Activated naive CD8-positive, alpha-beta T cell (primary cell): ENCODE measurements around the gene CALHM3.
A peak's percentile ranks its signal among the peaks of the same experiment; 100 is the strongest.

Experiments used
- H3K27ac Mint-ChIP-seq: one replicate; pipeline ENCODE4 v1.8.0; 2021; ENCODE audit warnings: mixed read lengths
- H3K27me3 Mint-ChIP-seq: one replicate; pipeline ENCODE4 v1.8.0; 2021; ENCODE audit warnings: mixed read lengths
- H3K36me3 Mint-ChIP-seq: one replicate; pipeline ENCODE4 v1.8.0; 2021; ENCODE audit warnings: mixed read lengths
- H3K4me1 Mint-ChIP-seq: one replicate; pipeline ENCODE4 v1.8.0; 2021; ENCODE audit warnings: low read depth, mixed read lengths
- H3K4me3 Mint-ChIP-seq: one replicate; pipeline ENCODE4 v1.8.0; 2021; ENCODE audit warnings: mild to moderate bottlenecking, mixed read lengths
- H3K9me3 Mint-ChIP-seq: one replicate; pipeline ENCODE4 v1.8.0; 2021; ENCODE audit warnings: low read depth, mixed read lengths

Gene CALHM3

DNA sequence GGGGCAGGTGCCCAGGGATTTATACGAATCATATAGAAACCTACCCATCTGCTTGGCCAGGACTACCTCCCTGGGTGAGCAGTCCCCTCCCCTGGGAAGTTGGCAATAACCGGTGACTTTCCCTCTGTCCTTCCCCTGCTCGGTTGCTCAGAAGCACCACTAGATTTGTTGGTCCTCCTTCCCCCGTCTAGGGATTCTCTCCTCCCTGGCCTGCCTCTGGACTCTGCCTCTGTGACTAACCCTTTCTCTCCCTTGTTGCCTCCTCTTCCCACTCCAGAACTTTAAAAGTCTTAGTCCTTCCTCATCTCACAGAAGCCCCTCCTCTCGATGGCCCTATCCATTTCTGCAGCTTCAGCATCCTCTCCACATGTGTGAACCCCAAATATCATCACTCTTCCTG lies 9.8 kb downstream of the CALHM3 start:
- H3K36me3 Mint-ChIP-seq, result no peaks in the 10 kb centered on the region
- no peaks in the 10 kb centered on the region for H3K9me3 Mint-ChIP-seq
- H3K4me1 Mint-ChIP-seq, result peaks cover 38% of the 10 kb centered on the region
- H3K27ac Mint-ChIP-seq, result no peak overlapping the region
- H3K4me3 Mint-ChIP-seq, result no peak overlapping the region
- no peaks in the 10 kb centered on the region for H3K27me3 Mint-ChIP-seq

DNA sequence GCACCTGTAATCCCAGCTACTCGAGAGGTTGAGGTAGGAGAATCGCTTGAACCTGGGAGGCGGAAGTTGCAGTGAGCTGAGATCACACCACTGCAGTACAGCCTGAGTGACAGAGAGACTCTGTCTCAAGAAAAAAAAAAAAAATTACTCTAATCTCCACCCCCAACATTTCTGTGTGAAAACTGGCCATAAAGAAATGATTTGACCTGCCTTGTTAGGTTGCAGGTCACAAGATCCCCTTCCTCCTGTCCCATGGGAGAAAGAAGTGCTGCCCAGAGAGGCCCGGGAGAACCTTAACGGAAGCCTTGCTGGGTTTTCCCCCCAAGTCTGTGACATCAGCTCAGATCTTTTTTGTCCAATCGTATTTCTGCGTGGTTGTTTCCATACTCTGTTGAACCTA lies 11.6 kb downstream of the CALHM3 start:
- peaks cover 35% of the 10 kb centered on the region for H3K4me1 Mint-ChIP-seq
- no peaks in the 10 kb centered on the region for H3K36me3 Mint-ChIP-seq
- H3K4me3 Mint-ChIP-seq, result no peak overlapping the region
- H3K27ac Mint-ChIP-seq, result no peak overlapping the region
- H3K27me3 Mint-ChIP-seq, result no peaks in the 10 kb centered on the region
- H3K9me3 Mint-ChIP-seq, result no peaks in the 10 kb centered on the region

DNA sequence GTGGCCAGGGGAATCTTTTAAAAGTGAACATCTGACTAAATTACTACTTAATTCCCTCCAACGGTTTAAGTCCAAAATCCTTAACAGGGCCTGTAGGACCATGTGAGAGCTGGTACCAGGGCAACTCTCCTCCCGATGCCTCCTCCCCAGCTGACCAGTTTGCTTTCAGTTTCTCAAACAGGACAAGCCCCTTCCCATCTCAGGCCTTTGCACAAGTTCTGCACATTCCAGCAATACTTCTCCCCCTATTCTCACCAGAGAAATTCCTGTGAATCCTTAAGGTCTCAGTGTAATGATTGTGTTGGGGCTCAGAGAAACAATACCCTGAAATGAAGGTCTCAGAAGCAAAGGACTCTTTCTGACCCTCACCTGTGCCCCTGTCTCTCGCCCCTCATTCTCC lies 12.3 kb downstream of the CALHM3 start:
- peaks cover 29% of the 10 kb centered on the region for H3K4me1 Mint-ChIP-seq
- H3K27me3 Mint-ChIP-seq, result no peaks in the 10 kb centered on the region
- H3K9me3 Mint-ChIP-seq, result no peaks in the 10 kb centered on the region
- H3K4me3 Mint-ChIP-seq, result no peak overlapping the region
- no peak overlapping the region for H3K27ac Mint-ChIP-seq
- H3K36me3 Mint-ChIP-seq, result no peaks in the 10 kb centered on the region

DNA sequence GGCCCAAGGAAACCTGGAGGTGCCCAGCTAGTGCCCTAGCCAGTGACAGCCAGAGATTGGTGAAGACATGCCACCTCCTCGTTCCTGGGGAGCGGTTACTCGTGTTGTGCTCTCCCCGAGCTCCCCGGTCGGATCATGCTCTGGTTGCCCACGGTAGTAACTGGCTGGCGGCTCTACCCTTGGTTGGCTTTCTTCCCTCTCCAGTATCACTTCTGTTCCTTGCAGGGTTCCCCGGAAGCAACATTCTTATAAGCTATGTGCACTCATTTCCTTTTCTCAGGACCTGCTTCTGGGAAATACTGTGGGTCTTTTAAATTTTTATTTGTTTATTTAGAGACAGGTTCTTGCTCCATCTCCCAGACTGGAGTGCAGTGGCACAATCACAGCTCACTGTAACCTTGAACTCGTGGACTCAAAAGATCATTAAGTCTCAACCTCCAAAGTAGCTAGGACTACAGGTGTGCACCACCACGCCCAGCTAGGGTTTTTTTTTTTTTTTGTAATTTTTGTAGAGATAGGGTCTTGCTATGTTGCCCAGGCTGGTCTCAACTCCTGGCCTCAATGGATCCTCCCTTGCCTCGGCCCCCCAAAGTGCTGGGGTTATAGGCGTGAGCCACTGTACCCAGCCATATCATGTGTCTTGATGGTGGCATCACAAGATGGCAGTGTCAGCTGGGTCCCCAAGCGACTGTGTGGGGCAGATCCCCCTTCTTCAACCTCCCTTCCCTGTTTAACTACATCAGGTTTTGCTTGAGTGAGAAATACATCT lies 13.4 kb downstream of the CALHM3 start:
- Mint-ChIP-seq H3K27ac (no peak overlapping the region), H3K36me3 (no peaks in the 10 kb centered on the region), H3K4me3 (no peak overlapping the region), H3K4me1 (peaks cover 18% of the 10 kb centered on the region), H3K9me3 (no peaks in the 10 kb centered on the region), H3K27me3 (no peaks in the 10 kb centered on the region)

DNA sequence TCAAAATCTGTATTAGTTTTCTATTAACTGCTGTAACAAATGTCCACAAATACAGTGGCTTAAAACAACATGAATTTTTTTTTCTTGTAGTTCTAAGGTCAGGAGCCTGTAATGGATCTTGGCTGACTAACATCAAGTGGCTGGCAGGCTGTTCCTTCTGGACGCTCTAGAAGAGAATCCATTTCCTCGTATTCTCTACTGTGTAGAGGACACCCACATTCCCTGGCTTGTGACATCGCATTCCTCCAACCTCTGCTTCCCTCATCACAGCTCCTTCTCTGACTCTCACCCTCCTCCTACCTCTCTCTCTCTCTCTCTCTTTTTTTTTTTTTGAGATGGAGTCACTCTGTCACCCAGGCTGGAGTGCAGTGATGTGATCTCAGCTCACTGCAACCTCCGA lies 15.5 kb downstream of the CALHM3 start:
- H3K27me3 Mint-ChIP-seq, result no peaks in the 10 kb centered on the region
- no peak overlapping the region for H3K27ac Mint-ChIP-seq
- H3K4me3 Mint-ChIP-seq, result no peak overlapping the region
- peaks cover 10% of the 10 kb centered on the region for H3K4me1 Mint-ChIP-seq
- no peaks in the 10 kb centered on the region for H3K9me3 Mint-ChIP-seq
- H3K36me3 Mint-ChIP-seq, result no peaks in the 10 kb centered on the region

DNA sequence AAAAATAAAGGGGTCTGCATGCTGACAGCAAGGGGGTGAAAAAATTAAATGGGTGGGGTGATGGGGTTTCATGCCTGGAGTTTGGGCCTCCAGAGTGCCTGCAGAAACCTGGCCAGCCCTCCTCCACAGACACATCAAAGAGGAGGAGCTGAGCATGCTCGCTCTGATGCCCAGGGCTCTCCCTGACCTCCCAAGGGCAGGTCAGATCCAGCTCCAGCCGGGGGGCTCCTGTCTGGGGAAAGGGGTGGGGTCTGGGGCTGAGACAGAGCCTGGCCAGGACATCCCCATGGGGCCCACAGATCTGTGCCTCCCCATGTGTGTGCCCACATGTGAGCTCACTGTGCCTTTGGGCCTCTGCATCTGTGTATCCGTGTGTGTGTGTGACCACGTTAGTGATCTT lies 19.4 kb downstream of the CALHM3 start:
- Mint-ChIP-seq H3K9me3 (no peaks in the 10 kb centered on the region), H3K4me3 (no peak overlapping the region), H3K4me1 (peaks cover 4% of the 10 kb centered on the region), H3K27me3 (no peaks in the 10 kb centered on the region), H3K36me3 (no peaks in the 10 kb centered on the region), H3K27ac (no peak overlapping the region)

DNA sequence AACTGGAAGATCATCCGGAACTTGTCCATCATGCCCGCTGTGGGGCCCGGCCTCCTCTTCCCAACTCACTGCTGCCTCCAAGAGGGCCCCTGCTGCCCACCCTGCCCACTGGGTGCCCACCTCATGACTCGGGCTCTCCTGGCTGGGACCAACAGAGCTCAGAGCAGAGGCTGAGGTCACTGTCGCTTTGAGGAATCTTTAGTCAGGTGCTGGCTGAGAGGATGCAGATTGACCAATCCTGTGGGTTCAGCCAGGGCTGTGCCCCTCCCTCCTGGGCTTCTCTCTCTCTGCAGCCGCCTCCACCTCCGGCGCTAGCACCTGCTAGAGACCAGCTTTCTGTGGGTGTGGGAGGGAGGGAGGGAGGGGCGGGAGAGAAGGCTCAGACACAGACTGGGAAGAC lies 20.3 kb downstream of the CALHM3 start, which contains the start of gene CALHM1:
Gene CALHM1, minus strand, starts transcription at position 181 of the 400 bp plus-strand sequence. Its CDS starts 149 bp downstream, at position 32.
- H3K36me3 Mint-ChIP-seq, result no peaks in the 10 kb centered on the region
- no peaks in the 10 kb centered on the region for H3K27me3 Mint-ChIP-seq
- no peak within 1 kb of the TSS for H3K27ac Mint-ChIP-seq
- H3K4me1 Mint-ChIP-seq, result peaks cover 4% of the 10 kb centered on the region
- no peak within 1 kb of the TSS for H3K4me3 Mint-ChIP-seq
- no peaks in the 10 kb centered on the region for H3K9me3 Mint-ChIP-seq

DNA sequence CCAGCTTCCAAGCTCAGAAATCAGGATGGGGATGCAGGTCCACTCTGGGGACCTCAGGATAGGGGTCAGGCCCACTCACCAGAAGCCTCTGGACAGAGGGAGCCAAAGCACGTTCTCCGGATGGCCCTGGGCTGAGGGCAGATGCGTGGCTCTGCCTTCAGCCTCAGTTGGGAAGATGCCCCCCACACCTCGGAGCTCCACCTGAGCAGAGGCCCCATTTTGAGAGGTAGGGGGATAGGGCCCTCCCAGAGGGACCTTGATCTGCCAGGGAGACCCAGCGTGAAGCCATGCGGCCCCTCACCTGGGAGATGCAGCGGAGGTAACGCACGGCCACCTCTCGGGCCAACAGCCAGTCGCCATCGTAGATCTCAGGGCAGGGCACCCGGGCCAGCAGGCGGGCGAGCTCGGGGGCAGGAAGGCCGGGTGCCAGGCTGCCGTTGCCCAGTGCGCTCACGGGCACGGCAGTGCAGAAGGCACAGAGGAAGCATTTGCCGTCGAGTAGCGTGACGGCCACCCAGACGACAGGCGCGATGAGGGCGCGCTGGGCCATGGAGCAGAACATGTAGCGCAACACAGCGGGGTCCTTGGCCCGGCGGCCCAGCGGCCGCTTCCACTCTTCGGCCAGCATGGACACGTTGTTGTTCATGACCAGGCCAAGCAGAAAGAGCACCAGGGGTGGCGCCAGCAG lies 21.0 kb downstream of the CALHM3 start:
- Mint-ChIP-seq H3K4me3 (no peak overlapping the region), H3K4me1 (peaks cover 9% of the 10 kb centered on the region), H3K9me3 (no peaks in the 10 kb centered on the region), H3K36me3 (no peaks in the 10 kb centered on the region), H3K27me3 (no peaks in the 10 kb centered on the region), H3K27ac (no peak overlapping the region)

DNA sequence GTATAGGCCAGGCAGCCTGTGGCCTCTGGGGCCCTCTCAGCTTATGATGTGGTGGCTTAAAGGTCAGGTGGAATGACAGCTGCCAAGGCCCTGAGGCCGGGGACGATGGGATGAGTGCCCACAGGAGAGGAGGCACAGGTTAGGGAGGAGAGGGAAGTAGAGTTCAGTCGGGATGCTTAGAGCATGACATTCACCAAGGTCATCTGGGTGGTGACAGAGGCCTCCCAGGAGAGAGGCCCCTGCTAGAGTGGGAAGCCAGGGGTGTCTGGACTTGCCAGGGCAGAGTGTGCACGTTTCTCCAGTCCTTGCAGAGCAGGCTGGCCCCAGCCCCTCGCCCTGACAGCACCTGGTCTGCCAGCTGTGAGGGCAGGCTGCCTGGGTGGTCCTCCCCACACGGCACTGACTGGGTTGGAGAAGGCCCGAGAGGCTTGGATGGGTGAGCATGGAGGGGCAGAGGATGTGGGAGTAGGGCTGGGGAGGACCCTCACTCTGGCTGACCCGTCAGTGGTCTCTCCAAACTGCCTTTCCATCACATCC lies 21.8 kb downstream of the CALHM3 start:
- Mint-ChIP-seq H3K27ac (no peak overlapping the region), H3K36me3 (no peaks in the 10 kb centered on the region), H3K4me3 (no peak overlapping the region), H3K4me1 (peaks cover 12% of the 10 kb centered on the region), H3K9me3 (no peaks in the 10 kb centered on the region), H3K27me3 (no peaks in the 10 kb centered on the region)

DNA sequence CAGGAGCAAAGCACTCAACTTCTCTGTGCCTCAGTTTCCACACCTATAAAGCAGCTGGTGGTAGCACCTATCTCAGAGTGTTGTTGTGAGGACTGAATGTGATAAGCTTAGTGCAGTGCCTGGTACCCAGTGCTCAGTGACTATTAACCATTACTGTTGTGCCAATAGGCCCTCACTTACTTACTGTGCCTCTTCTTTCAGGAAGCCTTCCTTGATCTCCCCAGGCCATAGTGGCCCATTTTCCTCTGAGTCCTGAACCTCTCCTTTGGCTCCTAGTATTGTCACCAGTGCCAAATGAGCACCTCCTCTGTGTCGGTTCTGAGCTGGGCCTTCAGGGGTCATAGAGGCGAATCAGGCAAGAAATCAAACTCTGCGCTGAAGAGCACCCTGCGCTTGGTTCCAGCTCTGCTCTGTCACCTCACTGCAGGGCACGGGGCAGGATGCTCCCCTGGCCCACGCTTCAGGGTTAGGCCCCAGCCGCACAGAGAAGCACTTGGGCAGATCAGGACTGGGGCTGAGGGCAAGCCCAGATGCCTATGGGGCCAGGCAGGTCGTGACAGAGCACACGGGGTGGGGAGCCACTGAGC lies 22.9 kb downstream of the CALHM3 start:
- H3K36me3 Mint-ChIP-seq, result no peaks in the 10 kb centered on the region
- H3K9me3 Mint-ChIP-seq, result no peaks in the 10 kb centered on the region
- peaks cover 15% of the 10 kb centered on the region for H3K4me1 Mint-ChIP-seq
- no peak overlapping the region for H3K4me3 Mint-ChIP-seq
- no peaks in the 10 kb centered on the region for H3K27me3 Mint-ChIP-seq
- H3K27ac Mint-ChIP-seq, result no peak overlapping the region

DNA sequence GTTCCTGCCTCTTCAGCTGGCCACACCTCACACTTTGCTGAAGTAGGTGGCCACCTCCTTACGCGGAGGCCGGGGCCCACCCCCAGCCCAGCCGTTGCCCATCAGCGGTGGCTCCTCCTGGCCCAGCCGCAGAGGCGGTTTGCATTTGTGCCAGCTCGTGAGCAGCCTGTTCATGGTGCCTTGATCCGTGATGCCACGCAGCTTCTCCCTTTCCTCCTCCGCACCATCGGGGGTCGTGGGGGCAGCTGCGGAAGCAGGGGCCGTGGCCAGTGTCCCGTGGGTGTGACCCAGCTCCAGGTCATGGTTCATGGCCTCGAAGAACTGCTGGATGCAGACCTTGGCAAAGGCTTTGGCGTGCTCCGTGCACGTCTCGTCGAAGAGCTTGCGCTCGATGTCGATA lies 23.8 kb downstream of the CALHM3 start:
- Mint-ChIP-seq H3K27ac (no peak overlapping the region), H3K4me1 (peaks cover 24% of the 10 kb centered on the region), H3K36me3 (no peaks in the 10 kb centered on the region), H3K4me3 (no peak overlapping the region), H3K9me3 (no peaks in the 10 kb centered on the region), H3K27me3 (no peaks in the 10 kb centered on the region)

DNA sequence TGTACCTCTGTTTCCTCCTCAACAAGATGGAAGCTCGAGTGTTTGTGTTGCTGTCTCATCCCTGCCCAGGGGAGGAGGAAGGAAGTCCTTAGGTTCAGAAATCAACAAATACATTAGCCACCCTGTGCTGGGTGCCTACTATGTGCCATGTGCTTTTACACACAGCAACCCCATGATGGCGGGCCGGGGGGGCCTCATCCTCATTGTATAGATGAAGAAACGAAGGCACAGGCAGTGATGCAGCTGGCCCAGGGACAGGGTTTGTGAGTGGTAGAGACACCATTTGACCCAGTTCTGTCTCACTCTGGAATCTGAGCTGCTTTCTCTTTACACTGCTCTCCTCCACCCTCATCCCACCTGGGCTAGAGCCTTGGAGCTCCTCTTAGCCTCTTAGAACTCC lies 25.0 kb downstream of the CALHM3 start:
- Mint-ChIP-seq H3K4me1 (peaks cover 30% of the 10 kb centered on the region), H3K27ac (no peak overlapping the region), H3K9me3 (no peaks in the 10 kb centered on the region), H3K4me3 (no peak overlapping the region), H3K36me3 (no peaks in the 10 kb centered on the region), H3K27me3 (no peaks in the 10 kb centered on the region)

DNA sequence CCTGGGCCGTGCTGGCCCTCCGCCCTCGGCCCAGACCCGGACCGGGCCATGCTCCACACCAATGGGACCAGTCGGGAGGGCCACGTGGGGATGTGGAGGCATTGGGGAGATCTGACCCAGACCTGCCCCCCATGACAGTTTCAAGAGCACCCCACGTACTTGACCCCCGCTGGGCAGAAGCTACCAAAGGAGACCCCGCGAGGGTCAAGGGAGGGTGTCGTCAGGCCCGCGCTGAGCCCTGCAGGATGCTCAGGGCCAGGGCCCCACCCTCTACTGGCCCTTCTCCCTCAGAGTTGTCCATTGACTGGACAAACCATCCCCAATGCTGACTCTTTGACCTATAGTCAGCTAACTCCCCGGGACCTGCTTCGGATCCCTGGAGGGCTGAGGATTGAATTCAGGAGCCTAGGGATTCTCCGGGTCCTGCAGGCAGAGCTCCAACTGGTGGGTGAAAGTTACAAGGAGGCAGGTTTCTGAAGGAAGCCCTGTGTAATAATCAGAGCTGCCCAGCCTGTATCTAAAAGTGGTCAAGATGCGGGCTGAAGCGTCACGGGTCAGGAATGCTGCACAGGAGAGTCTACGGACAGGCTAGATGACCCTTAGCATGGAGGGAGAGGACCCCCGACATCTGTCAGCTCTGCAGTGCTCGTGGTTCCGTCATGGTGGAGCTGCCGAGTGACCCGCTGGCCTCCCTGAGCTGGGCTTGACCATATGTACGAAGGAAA lies 26.4 kb downstream of the CALHM3 start:
- Mint-ChIP-seq H3K9me3 (no peaks in the 10 kb centered on the region), H3K36me3 (no peaks in the 10 kb centered on the region), H3K27ac (no peak overlapping the region), H3K4me3 (peak overlapping the region; percentile 87), H3K27me3 (no peaks in the 10 kb centered on the region), H3K4me1 (peaks cover 38% of the 10 kb centered on the region)

DNA sequence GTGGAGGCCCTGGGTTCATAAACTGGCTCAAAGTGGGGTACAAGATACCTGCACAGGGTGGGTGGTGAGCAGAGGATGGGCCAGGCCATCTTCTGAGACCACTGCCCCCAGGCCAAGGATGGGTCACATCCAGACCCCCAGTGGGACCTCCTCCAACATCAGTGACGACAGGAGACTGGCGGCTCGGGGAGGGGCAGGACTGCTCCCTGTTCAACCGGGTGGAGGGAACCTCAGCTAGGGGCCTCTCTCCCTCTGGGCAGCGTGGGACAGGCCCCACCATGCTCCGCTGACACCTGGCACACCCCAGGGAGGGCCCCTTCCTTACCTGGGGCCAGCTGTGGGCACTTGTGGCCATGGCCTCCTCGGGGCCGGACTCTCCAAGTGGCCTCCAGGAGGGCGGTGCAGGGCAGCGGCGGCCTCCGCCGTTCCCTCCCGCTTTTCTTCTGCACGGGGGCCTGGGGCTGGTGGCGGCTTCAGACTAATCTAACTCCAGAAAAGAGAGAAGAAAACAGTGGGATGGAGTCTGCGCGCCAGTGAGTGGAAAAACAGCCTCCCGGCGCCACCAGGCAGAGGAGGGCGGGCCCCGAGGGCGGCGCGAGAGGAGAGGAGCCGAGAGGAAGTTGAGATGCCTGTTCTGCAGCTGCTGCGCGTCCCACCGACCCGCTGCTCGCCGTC lies 27.1 kb downstream of the CALHM3 start, which contains the start of gene CALHM2:
Gene CALHM2, minus strand, starts transcription at position 540 of the 675 bp plus-strand sequence. CDS start 2,429 bp downstream, outside the sequence.
- Mint-ChIP-seq H3K27ac (peak within 1 kb of the TSS; percentile 68), H3K4me3 (peak within 1 kb of the TSS; percentile 87), H3K4me1 (peaks cover 40% of the 10 kb centered on the region), H3K9me3 (no peaks in the 10 kb centered on the region), H3K36me3 (no peaks in the 10 kb centered on the region), H3K27me3 (no peaks in the 10 kb centered on the region)
